ENCODE measurements around the gene GATAD1.

The GATAD1 gene

GRCh38 chr7:92487804-92488203, 40.5 kb downstream of the GATAD1 start:
- no peaks in the 10 kb centered on the region for H3K27me3 ChIP-seq (ENCODE audit: insufficient read depth, poor library complexity, severe bottlenecking)
- TF ChIP-seq GABPA (IDR thresholded peaks at IDR 0.05; ENCODE audit: low read depth) (no peak), CTCF (IDR thresholded peaks at IDR 0.05; ENCODE audit: insufficient read depth, low read length) (no peak), REST (IDR thresholded peaks at IDR 0.05; ENCODE audit: insufficient replicate concordance, low read depth) (no peak), POLR2AphosphoS5 (IDR thresholded peaks at IDR 0.05; ENCODE audit: low read depth) (no peak), SPI1 (IDR thresholded peaks at IDR 0.05; ENCODE audit: borderline replicate concordance, low read depth) (no peak)
- H3K27ac ChIP-seq (replicated peaks) = no peak overlapping the region
- DNase-seq (ENCODE audit: low read depth in 1 of 2, low spot score in 1 of 2) = no peak
- H3K4me3 ChIP-seq (replicated peaks; ENCODE audit: insufficient read depth, low read length) = no peak overlapping the region

GRCh38 chr7:92489634-92490033, 42.4 kb downstream of the GATAD1 start:
- Histone ChIP-seq H3K27ac (replicated peaks) (no peak overlapping the region), H3K4me3 (replicated peaks; ENCODE audit: insufficient read depth, low read length) (no peak overlapping the region), H3K27me3 (ENCODE audit: insufficient read depth, poor library complexity, severe bottlenecking) (no peaks in the 10 kb centered on the region)
- DNase-seq (ENCODE audit: low read depth in 1 of 2, low spot score in 1 of 2) = no peak
- TF ChIP-seq POLR2AphosphoS5 (IDR thresholded peaks at IDR 0.05; ENCODE audit: low read depth) (no peak), SPI1 (IDR thresholded peaks at IDR 0.05; ENCODE audit: borderline replicate concordance, low read depth) (no peak), REST (IDR thresholded peaks at IDR 0.05; ENCODE audit: insufficient replicate concordance, low read depth) (no peak), CTCF (IDR thresholded peaks at IDR 0.05; ENCODE audit: insufficient read depth, low read length) (no peak), GABPA (IDR thresholded peaks at IDR 0.05; ENCODE audit: low read depth) (no peak)

- TF ChIP-seq REST (IDR thresholded peaks at IDR 0.05; ENCODE audit: insufficient replicate concordance, low read depth) (no peak), GABPA (IDR thresholded peaks at IDR 0.05; ENCODE audit: low read depth) (no peak), SPI1 (IDR thresholded peaks at IDR 0.05; ENCODE audit: borderline replicate concordance, low read depth) (no peak), CTCF (IDR thresholded peaks at IDR 0.05; ENCODE audit: insufficient read depth, low read length) (no peak), POLR2AphosphoS5 (IDR thresholded peaks at IDR 0.05; ENCODE audit: low read depth) (no peak)
- Histone ChIP-seq H3K27ac (replicated peaks) (no peak overlapping the region), H3K4me3 (replicated peaks; ENCODE audit: insufficient read depth, low read length) (no peak overlapping the region), H3K27me3 (ENCODE audit: insufficient read depth, poor library complexity, severe bottlenecking) (no peaks in the 10 kb centered on the region)
- no peak for DNase-seq (ENCODE audit: low read depth in 1 of 2, low spot score in 1 of 2)
Observed at GRCh38 chr7:92496876-92497275, 49.6 kb downstream of the GATAD1 start.
